H1 (cell line): ENCODE results near the gene HELZ2. TPM values are rescaled to one million over a fixed set of nuclear protein-coding genes. Genes with fewer than 3 reads are reported as not detected.

Source experiments
- BCL11A ChIP-seq, 2 experiments: IDR thresholded peaks; one replicate each; pipeline ENCODE4 v1.6.1; 2011; ENCODE audit warnings: low read depth in 2 of 2, low read length in 2 of 2, mild to moderate bottlenecking in 2 of 2
- CBX5 ChIP-seq: fragments of 300-800, 300-1000 bp; sonication (generic); IDR thresholded peaks from 2 replicates; pipeline ENCODE4 v1.7.1; 2016; ENCODE audit warnings: antibody characterized with exemption, low read length, low read depth
- CREB1 ChIP-seq: IDR thresholded peaks from 2 replicates; pipeline ENCODE4 v1.6.1; 2012; ENCODE audit warnings: inconsistent platforms
- GTF2F1 ChIP-seq: IDR thresholded peaks from 2 replicates; pipeline ENCODE4 v1.6.1; 2012; ENCODE audit warnings: low read depth, low read length, improper control_type of control experiment, borderline replicate concordance
- KDM5A ChIP-seq: fragments of 200-600 bp; IDR thresholded peaks from 2 replicates; pipeline ENCODE4 v1.7.1; 2012; ENCODE audit warnings: mild to moderate bottlenecking, low read length, inconsistent platforms, mixed read lengths
- SP4 ChIP-seq: IDR thresholded peaks from 2 replicates; pipeline ENCODE4 v1.6.1; 2012; ENCODE audit warnings: low read length, inconsistent platforms
- polyA plus RNA-seq, 7 experiments: library from polyadenylated mRNA; depleted of rRNA in 3 of 7; stranded (reverse) in 5 of 7; unstranded in 2 of 7; fragments of >200 nt in 5 of 7; fragments of 200-250 nt in 2 of 7; gene quantifications; 1 replicate in 5 of 7; 2 replicates in 1 of 7; 4 replicates in 1 of 7; pipeline versions ENCODE4 v1.2.1 to v1.2.3, GENCODE V29; 2011 to 2013; ENCODE audit warnings: missing spikeins in 2 of 7, mixed read lengths in 2 of 7
- total RNA-seq: library from RNA; stranded (reverse); fragmentation: NEBNext Ultra II Directional; extraction: Animal tissue kit (Norgen Biotek cat#: 25700); gene quantifications from 2 replicates; pipeline ENCODE4 v1.2.1, GENCODE V29; 2021

HELZ2 gene
- total and polyA plus RNA-seq, 2 of the 8 experiments (the other 6 are each of a cell fraction or from before 2014, with no cell fraction given), result 7.9 to 17.5 TPM

- TF ChIP-seq GTF2F1 (no peak), BCL11A (IDR thresholded peaks at IDR 0.05; ENCODE audit: low read depth in 2 of 2, low read length in 2 of 2) (no peak), SP4 (no peak), CREB1 (no peak), CBX5 (no peak), KDM5A (no peak)
Measured at GRCh38 chr20:63525971-63526370, 48.1 kb downstream of the HELZ2 start (continued).
